GM18870 (cell line): ENCODE measurements around the gene EFNA3.
"Not testable (repeated sequence)": the region's sequence is repeated elsewhere in the genome, so short reads cannot be mapped to it uniquely, and the experiment has no call there.

Experiments used
- ATAC-seq: cut with Tn5 transposase; IDR thresholded peaks from one replicate; pipeline ENCODE4 v1.9.1; 2021; ENCODE audit warnings: moderate library complexity; ENCODE audit not compliant: unreplicated experiment

The EFNA3 gene

GRCh38 chr1:155108296-155108695 lies 29.7 kb downstream of the EFNA3 start:
- ATAC-seq, result no peak

- ATAC-seq, result no peak
Measured at GRCh38 chr1:155110381-155110780, 31.7 kb downstream of the EFNA3 start.

DNA sequence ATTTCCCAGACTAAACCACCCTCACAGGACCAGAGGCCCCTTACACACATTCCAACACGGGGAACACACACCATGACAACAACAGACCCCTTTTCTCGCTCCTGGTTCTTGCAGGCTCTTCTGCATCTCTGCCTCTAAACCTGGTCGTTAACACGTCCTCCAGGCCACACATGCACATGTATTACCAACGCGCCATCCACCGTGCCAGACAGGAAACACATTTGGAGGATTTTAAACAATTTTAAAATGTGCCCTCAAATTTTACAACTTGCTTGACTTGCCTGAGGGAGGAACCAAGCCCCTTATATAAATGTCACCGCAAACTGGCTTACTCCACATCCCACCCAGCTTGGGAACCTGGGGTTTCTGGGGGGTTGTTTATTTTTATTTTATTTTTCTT lies 32.2 kb downstream of the EFNA3 start:
- no peak for ATAC-seq

DNA sequence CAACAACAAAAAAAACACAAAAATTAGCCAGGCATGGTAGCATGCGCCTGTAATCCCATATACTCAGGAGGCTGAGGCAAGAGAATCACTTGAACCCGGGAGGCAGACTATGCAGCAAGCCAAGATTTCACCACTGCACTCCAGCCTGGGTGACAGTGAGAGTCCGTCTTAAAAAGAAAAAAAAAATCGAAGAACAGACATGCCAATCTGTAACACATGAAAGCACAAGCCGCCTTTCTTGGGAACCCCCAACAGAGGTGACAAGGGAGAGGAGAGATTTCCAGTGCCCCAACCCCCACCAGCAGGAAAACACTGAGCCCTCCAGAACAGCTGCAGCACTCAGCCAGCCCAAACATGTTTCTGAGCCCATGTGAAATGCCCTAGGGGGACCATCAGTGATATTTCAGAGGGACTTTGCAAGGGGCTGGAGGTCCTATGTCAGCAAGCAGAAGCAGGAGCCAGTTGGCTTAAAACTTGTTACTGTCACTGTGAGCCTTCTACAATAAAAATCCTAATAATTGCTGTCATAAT lies 34.9 kb downstream of the EFNA3 start:
- no peak for ATAC-seq

DNA sequence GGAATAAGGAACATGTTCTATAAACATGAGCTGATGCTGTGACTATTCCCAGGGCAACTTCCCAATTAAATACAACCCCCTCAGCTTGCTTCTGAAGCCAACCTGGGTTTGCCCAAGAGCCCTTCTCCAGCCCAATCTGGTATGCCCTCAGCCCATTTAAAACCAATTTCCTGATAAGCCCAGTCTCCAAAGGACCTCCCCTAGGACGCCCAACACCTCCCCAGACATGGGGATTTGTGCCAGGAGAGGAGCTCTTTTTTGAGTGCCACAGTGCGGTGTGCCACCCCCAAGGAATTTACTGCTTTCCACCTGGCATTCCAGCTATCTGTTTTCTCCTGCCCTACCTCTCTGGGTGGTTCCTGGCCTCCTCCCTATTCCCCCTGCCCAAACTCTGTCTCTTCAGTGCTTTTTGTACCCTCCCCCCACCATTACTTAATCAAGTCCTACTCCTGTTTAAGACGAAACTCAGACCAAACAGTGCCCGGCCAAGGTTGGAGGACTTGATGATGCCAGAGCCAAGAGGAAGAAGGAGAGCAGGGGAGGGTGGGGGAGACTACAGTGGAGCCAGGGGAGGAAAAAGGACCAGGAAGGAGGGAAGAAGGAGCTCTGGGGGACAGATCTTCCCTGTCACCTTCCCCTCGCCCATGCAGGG lies 37.6 kb downstream of the EFNA3 start:
- ATAC-seq, result no peak

DNA sequence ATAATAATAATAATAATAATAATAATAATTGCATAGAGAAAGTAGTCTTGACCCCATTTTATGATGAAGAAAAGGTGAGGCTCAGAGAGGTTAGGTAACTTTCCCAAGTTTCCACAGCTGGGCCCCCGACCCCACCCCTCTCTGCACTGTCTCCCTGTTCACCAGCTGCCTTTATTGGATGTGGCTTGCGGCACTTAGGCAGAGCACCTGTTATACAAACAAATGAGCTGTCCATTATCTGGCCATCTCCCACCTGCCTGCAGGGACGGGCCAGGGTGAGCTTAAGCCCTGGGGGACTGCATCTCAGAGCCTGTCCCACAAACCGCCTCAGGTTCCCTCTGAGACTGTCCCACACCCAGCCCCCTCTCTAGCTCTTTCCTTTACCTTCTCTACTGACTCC lies 39.0 kb downstream of the EFNA3 start:
- no peak for ATAC-seq

GRCh38 chr1:155118090-155118489 lies 39.5 kb downstream of the EFNA3 start:
- ATAC-seq, result not testable (repeated sequence)

GRCh38 chr1:155120253-155120652 lies 41.6 kb downstream of the EFNA3 start:
- ATAC-seq, result no peak

DNA sequence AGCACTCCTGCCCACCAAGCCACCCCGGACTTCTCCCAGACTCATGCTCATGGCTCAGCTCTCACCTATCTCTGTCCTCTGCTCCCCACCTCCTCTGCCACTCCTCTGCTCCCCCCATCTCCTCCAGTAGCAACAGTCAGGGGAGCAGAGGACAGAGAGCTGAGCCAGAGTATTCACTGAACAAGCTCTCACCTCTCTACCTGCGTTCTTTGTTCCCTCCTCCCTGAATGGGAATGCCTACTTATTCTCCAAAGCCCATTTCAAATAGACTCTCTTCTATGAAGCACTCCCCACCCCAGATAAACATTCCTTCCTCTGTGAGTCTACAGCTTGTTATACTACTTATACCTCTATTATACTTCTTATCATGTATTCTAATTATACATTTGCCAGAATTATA lies 42.6 kb downstream of the EFNA3 start:
- ATAC-seq, result no peak

DNA sequence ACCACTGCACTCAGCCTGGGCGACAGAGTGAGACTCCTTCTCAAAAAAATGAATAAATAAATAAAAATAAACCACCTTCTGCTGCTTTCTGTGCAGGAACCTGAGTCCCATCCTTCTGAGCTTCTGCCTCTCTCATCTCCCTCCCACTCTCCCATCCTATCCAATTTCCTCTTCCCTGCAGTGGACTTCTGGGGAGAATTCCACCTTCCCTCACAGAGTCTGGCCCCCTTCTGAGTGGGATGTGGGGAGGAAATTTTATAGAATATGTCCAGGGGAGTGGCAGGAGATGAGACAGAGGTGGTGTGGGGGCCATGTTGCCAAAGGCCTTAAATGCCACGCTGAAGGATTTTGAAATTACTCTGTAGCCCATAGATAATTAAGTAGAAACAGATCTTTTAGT lies 43.7 kb downstream of the EFNA3 start:
- ATAC-seq, result no peak

GRCh38 chr1:155123801-155124200 lies 45.2 kb downstream of the EFNA3 start:
- no peak for ATAC-seq

GRCh38 chr1:155124503-155125463 lies 46.1 kb downstream of the EFNA3 start:
- no peak for ATAC-seq

DNA sequence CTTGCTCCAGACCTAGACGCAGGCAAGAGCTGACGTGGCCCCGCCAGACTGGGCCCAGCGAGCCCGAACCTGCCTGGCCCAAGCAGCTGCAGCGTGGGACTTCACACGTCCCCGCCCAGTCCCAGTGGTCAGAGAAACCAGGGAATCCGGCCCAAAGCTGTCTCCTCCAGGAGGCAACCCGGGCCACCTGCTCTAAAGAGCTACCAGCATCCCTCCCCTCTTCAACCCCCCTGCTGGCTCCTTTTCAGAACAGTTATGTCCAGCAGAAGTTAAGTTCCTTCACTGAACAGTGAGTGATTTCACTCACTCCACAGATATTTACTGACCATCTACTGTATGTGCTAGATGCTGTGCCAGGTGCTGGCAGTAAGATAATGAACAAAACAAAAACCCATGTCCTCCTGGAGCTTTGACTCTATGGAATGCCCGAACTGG lies 46.9 kb downstream of the EFNA3 start:
- no peak for ATAC-seq

GRCh38 chr1:155125946-155126555 lies 47.4 kb downstream of the EFNA3 start:
- ATAC-seq, result no peak

GRCh38 chr1:155126556-155127104 lies 48.0 kb downstream of the EFNA3 start:
- ATAC-seq, result no peak

DNA sequence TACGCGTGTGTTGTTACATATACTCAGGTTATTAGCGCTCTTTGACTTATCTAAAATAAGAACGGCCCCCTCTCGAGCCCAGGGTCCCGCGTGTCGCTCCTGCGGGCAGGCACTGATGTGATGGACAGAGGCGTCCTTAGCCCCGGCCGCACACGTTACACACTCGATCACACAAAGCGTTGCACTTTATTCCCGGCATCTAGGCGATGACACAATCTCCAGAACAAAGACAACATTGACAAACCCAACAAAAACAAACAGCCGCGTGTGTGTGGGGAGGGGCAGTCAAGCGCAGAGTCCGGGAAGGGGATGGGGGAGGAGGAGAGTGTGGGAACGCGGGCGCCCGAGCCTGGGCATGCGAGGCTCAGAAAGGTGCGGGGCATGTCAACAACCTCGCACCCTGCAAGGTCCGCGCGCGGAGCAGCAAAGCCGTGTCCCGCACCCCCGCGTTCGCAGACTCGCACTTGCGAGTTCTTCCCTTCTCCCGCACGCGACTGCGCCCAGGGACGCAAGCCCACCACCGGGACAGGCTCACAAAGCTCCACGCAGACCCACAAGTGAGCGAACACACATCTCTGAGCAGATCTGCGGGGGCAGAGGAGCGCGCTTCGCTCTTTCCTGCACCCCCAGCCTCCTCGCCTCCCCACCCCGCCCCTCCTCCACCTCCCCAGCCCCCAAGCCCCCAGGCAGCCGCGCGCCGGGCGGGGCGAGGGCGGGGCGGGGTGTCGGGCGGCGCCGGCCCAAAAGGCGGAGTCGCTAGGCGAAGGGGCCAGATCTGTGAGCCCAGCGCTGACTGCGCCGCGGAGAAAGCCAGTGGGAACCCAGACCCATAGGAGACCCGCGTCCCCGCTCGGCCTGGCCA lies 48.7 kb downstream of the EFNA3 start, which contains the start of gene EFNA1:
TSS of gene EFNA1 (plus strand) at position 772 of the 862 bp plus-strand sequence. CDS start 102 bp downstream, outside the sequence.
- ATAC-seq, result no peak

- no peak for ATAC-seq
Measured at GRCh38 chr1:155127967-155128754, 49.5 kb downstream of the EFNA3 start.

DNA sequence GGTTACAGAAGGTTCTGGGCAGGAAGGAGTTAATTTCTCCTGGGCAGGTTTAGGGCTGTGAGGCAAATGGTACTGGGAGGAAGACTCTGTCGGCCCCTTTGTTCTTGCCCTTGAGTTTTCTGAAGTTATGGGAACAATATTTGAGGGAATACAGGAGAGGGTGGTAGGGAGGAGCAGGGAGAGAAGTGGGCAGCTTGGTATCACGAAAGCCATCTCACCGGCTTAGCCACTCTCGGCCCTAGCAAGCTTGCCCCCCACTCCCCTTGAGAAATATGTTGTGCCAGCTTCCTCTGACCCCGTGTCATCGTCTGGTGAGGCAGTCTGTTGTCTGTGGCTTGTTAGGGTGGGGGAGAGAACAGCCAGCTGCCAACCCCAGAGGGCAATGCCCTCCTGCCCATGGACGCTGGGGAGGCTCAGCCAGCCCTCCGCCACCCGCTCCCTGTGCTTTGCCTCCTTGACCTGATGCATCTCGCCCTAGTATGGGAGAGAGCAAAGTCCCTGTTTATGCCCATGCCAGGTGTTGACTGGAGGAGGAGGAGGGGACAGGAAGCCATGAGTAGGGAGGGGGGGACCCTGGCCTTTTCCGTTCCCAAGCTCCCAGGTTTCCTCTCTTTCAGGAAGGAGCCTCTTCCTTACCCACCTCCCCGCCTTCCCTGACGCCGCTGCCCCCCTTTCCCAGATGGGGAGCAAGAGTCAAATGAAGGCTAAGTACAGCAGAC lies 50.3 kb downstream of the EFNA3 start:
- no peak for ATAC-seq
